HG02588 (cell line): Measurements from ENCODE around the gene LRRN2.

Experiments used
- ATAC-seq: cut with Tn5 transposase; IDR thresholded peaks from one replicate; pipeline ENCODE4 v1.9.1; 2021; ENCODE audit warnings: mild to moderate bottlenecking, moderate library complexity; ENCODE audit not compliant: unreplicated experiment

LRRN2 gene

GRCh38 chr1:204602871-204603542 lies 82.5 kb downstream of the LRRN2 start:
- ATAC-seq = no peak

- ATAC-seq = no peak
Observed at GRCh38 chr1:204602111-204602579, 83.4 kb downstream of the LRRN2 start.

GRCh38 chr1:204600968-204601367 lies 84.6 kb downstream of the LRRN2 start:
- ATAC-seq = no peak

DNA sequence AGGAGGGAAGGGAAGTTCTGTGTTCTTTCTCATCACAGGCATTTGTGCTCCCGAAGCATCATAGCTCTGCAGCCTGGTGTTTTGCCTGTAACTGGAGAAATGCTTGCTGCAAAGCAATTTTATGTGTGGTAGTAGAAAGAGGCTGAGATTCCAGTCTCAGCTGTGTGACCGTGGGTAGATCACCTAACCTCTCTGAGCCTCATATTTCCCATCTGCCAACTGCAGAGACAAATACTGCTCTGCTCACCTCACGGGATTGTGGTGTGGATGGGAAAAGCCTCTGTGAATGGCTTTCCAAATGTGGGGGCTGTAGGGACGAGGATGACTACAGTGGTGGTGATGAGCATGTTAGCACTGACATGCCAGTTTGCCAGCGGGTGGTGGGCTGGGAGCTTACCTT lies 85.3 kb downstream of the LRRN2 start:
- ATAC-seq = no peak

DNA sequence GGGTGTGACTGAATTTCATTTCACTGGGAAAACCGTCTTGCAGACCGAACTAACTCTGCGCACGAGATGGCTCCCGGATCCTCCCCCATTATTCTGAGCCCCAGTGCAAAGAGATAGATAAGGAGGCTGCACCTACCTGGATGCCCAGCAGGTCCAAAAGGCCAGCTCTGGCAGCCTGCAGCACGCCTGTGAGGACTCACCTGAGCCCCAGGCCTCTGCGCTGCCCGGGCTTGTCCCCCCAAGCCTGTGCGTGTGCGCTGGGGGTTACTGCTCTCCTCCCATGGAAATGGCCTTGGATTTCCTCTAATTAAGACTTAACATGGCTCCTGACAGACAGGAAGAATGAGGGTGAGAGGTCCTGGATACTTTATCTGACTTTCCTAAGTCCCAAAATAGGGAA lies 85.9 kb downstream of the LRRN2 start:
- no peak for ATAC-seq

DNA sequence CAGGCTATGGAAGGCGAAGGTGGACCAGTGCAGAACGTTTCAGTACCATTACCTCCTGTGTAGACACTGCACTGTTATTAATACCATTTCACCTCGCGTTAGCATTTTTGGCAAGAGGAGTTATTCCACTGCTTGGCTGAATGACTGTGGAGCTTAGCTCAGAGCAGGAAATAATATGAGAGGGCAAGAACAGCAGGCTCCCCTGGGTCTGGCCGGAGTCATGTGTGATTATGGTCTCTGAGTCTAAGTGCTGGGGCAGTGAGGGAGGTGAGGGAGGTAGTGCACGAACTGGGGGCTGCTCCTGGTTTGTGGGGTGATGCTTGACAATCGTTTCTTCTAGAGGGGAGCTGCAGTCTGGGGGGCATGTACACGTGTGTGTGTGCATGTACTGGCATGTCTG lies 86.4 kb downstream of the LRRN2 start:
- no peak for ATAC-seq

- no peak for ATAC-seq
Observed at GRCh38 chr1:204598319-204598969, 87.1 kb downstream of the LRRN2 start.

DNA sequence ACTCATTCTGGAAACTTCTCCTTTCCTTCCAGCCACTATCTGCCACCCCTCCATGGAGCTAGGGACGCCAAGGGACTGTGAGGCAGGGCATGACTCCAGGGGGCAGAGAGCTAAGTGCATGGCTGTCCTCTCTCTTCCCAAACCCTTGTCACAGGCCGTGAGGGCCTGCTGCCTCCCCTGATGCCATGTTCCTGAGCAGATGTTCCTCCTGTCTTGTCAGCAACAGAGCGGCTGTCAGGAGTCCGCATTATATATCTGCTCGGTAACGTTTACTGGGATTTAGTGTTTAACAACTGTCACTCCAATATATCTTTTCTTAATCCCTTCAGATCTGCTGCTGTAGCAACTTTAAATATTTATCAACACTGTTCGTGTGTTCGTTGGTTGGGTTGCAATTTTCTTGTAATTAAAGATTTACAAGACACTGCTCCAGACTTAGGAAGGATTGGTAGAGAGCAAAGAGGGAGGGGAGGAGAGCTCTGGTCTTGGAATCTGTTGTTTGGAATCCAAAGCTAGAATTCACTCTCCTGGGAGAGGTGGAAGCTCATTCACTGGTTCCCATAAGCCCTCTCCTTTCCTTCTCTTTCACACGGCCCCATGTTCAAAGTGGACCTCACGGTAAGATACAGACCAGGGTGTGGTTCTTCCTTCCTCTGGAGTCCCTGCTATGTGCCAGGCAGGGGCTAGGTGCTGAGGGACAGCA lies 93.1 kb downstream of the LRRN2 start:
- no peak for ATAC-seq

- no peak for ATAC-seq
Observed at GRCh38 chr1:204591473-204592090, 94.0 kb downstream of the LRRN2 start.

GRCh38 chr1:204589409-204590038 lies 96.0 kb downstream of the LRRN2 start:
- ATAC-seq = no peak

DNA sequence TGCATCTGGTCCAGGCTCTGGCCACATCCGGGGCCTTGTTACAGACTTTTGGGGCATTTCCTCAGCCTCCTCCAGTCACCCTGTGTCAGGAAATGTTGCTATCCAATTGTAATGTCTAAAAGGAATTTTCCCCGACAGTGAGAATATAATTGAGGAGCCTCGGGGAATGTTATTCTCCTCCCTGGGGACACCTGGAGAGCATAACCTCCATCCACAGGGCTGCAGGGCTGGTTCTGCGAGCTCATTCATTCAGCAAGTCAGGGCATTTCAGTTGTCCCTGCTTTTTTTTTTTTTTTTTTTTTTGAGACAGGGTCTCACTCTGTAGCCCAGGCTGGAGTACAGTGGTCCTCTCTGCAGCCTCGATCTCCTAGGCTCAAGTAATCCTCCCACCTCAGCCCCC lies 96.7 kb downstream of the LRRN2 start:
- ATAC-seq = no peak

GRCh38 chr1:204587621-204588020 lies 97.9 kb downstream of the LRRN2 start:
- ATAC-seq = no peak

DNA sequence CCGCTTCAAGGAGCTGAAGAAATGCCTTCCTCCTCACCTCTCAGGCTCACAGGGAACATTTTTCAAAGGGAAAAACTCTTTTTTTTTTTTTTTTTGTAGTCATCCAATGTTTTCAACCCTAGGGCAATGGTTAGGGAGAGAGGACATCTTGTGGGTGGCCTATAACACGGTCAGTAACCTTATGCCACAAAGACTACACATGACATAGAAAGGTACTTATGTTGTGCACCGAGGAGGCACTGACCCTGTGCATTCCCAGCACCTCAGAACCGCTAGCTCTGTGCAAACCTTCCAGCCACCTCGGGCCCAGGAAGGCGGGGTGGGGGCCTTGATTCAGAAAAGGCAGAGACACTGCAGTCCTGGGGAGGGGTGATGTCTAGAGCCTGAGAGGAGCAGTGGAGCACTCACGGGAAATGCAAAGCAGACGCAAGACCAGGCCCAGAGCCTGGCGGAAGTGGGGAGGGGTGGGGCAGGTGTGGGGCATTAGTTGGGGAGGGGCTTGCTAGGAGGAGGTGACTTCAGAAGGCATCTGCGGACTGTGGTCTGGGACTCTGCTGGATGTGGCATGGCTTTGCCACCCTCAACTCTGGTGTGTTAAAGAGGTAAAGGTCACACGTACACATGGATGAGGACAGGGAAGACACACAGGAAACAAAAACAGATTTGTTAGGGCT lies 100.7 kb downstream of the LRRN2 start:
- ATAC-seq = no peak

DNA sequence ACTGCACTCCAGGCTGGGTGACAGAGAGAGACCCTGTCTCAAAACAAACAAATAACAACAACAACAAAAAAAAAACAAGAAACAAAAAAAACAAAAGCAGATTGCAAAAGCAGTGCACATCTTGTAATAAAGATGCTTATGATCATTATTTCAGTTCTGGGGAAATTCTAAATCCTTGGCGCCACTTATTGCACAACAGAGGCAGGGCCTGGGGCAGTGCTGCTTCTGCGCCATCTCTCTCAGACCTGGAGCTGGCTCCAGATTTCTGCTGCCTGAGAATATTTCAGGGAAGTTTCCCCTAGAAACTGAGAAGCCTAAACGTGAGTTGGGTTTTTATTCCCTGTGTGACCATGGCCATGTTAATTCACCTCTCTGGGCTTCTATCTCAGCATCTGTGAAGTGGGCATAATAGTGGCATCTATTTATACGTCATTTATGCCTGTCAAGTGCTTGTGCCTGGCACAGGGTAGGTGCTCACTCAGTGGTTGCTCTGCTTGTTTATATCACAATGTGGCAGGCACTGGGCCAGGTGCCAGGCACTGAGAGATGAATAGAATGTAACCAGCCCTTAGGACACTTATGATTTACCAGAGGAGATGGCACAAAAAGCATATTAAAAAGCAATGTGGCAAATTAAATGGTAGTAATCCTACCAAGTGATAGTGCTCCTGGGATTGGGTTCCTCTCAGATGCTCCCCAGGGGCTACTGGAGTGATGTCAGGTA lies 101.5 kb downstream of the LRRN2 start:
- ATAC-seq = no peak

- ATAC-seq = no peak
Observed at GRCh38 chr1:204581759-204582158, 103.8 kb downstream of the LRRN2 start.

- no peak for ATAC-seq
Observed at GRCh38 chr1:204580862-204581261, 104.7 kb downstream of the LRRN2 start.

- ATAC-seq = no peak
Observed at GRCh38 chr1:204579681-204580080, 105.9 kb downstream of the LRRN2 start.

DNA sequence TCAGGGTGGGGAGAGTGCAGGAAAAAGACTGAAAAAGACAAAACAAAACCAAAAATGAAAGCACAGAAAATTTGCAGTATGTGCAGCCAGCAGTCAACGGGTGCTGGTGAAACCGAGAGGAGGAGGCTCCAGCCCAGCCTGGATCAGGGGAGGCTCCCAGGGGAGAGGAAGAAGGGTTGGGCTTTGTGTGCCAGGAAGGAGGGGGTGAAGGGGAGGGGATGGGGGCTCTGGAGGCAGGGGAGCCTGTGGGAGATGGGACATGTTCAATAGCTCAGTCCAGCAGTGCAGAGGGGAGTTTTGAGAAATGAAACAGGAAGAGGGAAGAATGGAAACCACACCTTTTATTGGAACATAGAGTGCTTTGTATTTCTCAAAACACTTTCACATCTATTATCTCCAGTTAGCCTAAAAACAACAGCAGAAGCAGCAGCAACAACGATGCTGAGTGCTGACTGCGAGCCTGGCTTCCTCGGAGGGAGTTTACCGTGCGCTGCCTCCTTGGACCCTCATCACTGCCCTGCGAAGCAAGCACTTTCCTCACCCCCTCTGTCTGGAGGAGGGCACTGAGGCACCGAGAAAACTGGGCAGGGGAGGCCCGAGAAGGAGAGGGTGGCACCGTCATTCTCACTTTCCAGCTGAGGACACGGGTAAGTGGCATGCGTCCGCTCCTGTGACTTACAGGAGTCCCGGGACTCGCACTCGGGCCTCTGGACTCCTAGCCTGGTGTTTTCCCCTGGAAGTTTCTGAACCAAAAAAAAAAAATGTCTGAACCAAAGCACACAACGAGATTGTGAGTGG lies 106.5 kb downstream of the LRRN2 start:
- ATAC-seq = peak; percentile 68

DNA sequence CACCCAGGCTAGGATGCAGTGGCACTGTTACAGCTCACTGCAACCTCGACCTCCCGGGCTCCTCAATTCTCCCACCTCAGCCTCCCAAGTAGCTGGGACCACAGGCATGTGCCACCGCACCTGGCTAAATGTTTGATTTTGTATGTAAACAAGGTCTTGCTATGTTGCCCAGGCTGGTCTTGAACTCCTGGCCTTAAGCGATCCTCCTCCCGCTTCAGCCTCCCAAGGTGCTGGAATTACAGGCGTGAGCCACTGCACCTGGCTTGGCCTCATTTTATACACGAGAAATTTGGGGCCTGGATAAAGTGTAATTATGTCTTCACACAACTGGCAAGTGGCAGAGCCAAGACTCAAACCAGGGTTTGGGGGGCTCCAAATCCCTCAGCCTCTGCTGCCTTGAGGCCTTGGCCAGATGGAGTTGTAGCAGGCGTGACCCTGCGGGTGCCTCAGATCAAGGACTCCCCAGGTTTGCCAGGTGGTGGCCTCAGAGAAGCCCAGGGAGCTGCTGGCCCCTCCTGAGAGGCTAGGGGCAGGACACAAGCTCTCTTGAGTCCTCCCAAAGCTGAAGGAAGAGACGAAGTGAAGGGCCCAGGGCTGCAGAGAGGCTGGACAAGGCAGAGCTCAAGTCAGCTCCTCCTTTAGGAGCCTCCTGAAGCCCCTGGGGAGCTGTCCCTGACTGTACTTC lies 107.6 kb downstream of the LRRN2 start:
- ATAC-seq = no peak
